ENCODE results near the gene STXBP1.

- TF ChIP-seq, protein P1, sequence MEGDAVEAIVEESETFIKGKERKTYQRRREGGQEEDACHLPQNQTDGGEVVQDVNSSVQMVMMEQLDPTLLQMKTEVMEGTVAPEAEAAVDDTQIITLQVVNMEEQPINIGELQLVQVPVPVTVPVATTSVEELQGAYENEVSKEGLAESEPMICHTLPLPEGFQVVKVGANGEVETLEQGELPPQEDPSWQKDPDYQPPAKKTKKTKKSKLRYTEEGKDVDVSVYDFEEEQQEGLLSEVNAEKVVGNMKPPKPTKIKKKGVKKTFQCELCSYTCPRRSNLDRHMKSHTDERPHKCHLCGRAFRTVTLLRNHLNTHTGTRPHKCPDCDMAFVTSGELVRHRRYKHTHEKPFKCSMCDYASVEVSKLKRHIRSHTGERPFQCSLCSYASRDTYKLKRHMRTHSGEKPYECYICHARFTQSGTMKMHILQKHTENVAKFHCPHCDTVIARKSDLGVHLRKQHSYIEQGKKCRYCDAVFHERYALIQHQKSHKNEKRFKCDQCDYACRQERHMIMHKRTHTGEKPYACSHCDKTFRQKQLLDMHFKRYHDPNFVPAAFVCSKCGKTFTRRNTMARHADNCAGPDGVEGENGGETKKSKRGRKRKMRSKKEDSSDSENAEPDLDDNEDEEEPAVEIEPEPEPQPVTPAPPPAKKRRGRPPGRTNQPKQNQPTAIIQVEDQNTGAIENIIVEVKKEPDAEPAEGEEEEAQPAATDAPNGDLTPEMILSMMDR (IDR thresholded peaks at IDR 0.05; ENCODE audit: low read depth, low read length, poor library complexity, severe bottlenecking) = no peak
- no peak for TF ChIP-seq EZH2phosphoT487 (IDR thresholded peaks at IDR 0.05; ENCODE audit: borderline replicate concordance, low read length)
These were observed 91.3 kb downstream of the STXBP1 start for GRCh38 chr9:127703289-127703946.
